HCT116 (cell line): Measurements from ENCODE around the gene APBA3. TPM values are rescaled to one million over a fixed set of nuclear protein-coding genes. Genes with fewer than 3 reads are reported as not detected.

Experiments
- ATAC-seq: fragments of 200-7000 bp; cut with Tn5 transposase; 2 replicates; pipeline ENCODE4 v1.9.1; 2020; ENCODE audit warnings: mild to moderate bottlenecking, moderate library complexity
- BruUV-seq: library from RNA; stranded (reverse); fragments of 400-500 nt; replicated peaks from 2 replicates; lab custom pipeline; 2021; lab: Mats Ljungman, UMichigan
- CTCF ChIA-PET: fragments of 300-600 bp; sonication (Branson Sonifier 250); formaldehyde crosslinking; loops from one replicate; lab custom pipeline; 2021; ENCODE audit warnings: antibody characterized with exemption; lab: Charles Lee
- POLR2A ChIA-PET: fragments of 300-600, 350-600 bp; sonication (Branson Sonifier 250); formaldehyde crosslinking; loops from one replicate; lab custom pipeline; 2021; ENCODE audit warnings: antibody characterized with exemption; lab: Charles Lee
- RAD21 ChIA-PET, 2 experiments: fragments of 300-600 bp; sonication (Branson Sonifier 250); formaldehyde crosslinking; loops; one replicate each; lab custom pipeline; 2023; ENCODE audit warnings: low total read pairs in 2 of 2; ENCODE audit not compliant: uncharacterized antibody in 2 of 2, unreplicated experiment in 2 of 2, low non-redundant PET in 1 of 2; lab: Charles Lee
- DNase-seq: peaks from one replicate; pipeline ENCODE4 v3.0.0-alpha.2; 2010; ENCODE audit warnings: low read depth, low spot score
- H2AFZ ChIP-seq: fragments of 200-600 bp; shearing (Covaris generic), sonication (generic); 2 replicates; pipeline ENCODE4 v1.6.1; 2017; ENCODE audit warnings: low read depth, mixed run types, mixed read lengths, antibody characterized with exemption, low read length; ENCODE audit not compliant: poor library complexity, severe bottlenecking
- H3K27ac ChIP-seq: 2 replicates; pipeline ENCODE4 v1.5.1; 2012; ENCODE audit warnings: low read depth, low read length
- H3K27me3 ChIP-seq: fragments of 200-600 bp; sonication (generic); 2 replicates; pipeline ENCODE4 v1.6.1; 2016; ENCODE audit warnings: mixed run types, low read length, mixed read lengths; ENCODE audit not compliant: insufficient read depth
- H3K36me3 ChIP-seq, 2 experiments: fragments of 200-500 bp in 1 of 2; fragments of 200-600 bp in 1 of 2; sonication (Bioruptor generic) in 1 of 2; sonication (generic) in 1 of 2; 2 replicates each; pipeline versions ENCODE4 v1.5.1 to v1.6.1; 2014 to 2016; ENCODE audit warnings: low read length in 2 of 2, inconsistent platforms in 1 of 2, mixed read lengths in 1 of 2, mixed run types in 1 of 2; ENCODE audit not compliant: insufficient read depth in 2 of 2, control insufficient read depth in 1 of 2
- H3K4me1 ChIP-seq, 2 experiments: fragments of 200-600 bp in 1 of 2; sonication (generic) in 1 of 2; 2 replicates each; pipeline versions ENCODE4 v1.5.1 to v1.6.1; 2012 to 2017; ENCODE audit warnings: low read length in 2 of 2, inconsistent platforms in 1 of 2, mild to moderate bottlenecking in 1 of 2, mixed read lengths in 1 of 2, mixed run types in 1 of 2, moderate library complexity in 1 of 2; ENCODE audit not compliant: insufficient read depth in 2 of 2, control insufficient read depth in 1 of 2
- H3K4me2 ChIP-seq: fragments of 200-600 bp; sonication (generic); 2 replicates; pipeline ENCODE4 v1.6.1; 2017; ENCODE audit warnings: mixed run types, low read length, mixed read lengths
- H3K4me3 ChIP-seq, 2 experiments: fragments of 200-600 bp in 1 of 2; sonication (generic) in 1 of 2; replicated peaks in 1 of 2; 2 replicates each; pipeline ENCODE4 v1.5.1; 2011 to 2016; ENCODE audit warnings: low read length in 2 of 2, control low read depth in 1 of 2, low read depth in 1 of 2, mild to moderate bottlenecking in 1 of 2, mixed read lengths in 1 of 2, mixed run types in 1 of 2
- H3K79me2 ChIP-seq: fragments of 200-600 bp; sonication (generic); 2 replicates; pipeline ENCODE4 v1.6.1; 2017; ENCODE audit warnings: mild to moderate bottlenecking, mixed run types, low read length, moderate library complexity, mixed read lengths; ENCODE audit not compliant: insufficient read depth
- H3K9ac ChIP-seq: fragments of 200-600 bp; sonication (generic); 2 replicates; pipeline ENCODE4 v1.6.1; 2016; ENCODE audit warnings: low read length, mixed read lengths
- H3K9me2 ChIP-seq: fragments of 200-600 bp; sonication (generic), shearing (Covaris generic); 2 replicates; pipeline ENCODE4 v1.6.1; 2017; ENCODE audit warnings: mixed run types, mild to moderate bottlenecking, moderate library complexity; ENCODE audit not compliant: insufficient read depth
- H3K9me3 ChIP-seq, 2 experiments: fragments of 200-500 bp in 1 of 2; fragments of 200-600 bp in 1 of 2; sonication (Bioruptor generic) in 1 of 2; sonication (generic) in 1 of 2; 2 replicates each; pipeline ENCODE4 v1.6.1; 2014 to 2017; ENCODE audit warnings: low read length in 2 of 2, mixed read lengths in 2 of 2, inconsistent platforms in 1 of 2, low read depth in 1 of 2, mild to moderate bottlenecking in 1 of 2, mixed run types in 1 of 2, moderate library complexity in 1 of 2; ENCODE audit not compliant: control insufficient read depth in 1 of 2, insufficient read depth in 1 of 2
- H4K20me1 ChIP-seq: fragments of 200-600 bp; sonication (generic), shearing (Covaris generic); 2 replicates; pipeline ENCODE4 v1.6.1; 2017; ENCODE audit warnings: mixed run types, mild to moderate bottlenecking, moderate library complexity; ENCODE audit not compliant: insufficient read depth
- CBX3 ChIP-seq: IDR thresholded peaks from 2 replicates; pipeline ENCODE4 v1.6.1; 2012; ENCODE audit warnings: low read depth
- ELF1 ChIP-seq: IDR thresholded peaks from 2 replicates; pipeline ENCODE4 v1.6.1; 2012; ENCODE audit warnings: low read depth, borderline replicate concordance
- EZH2 ChIP-seq: fragments of 200-600 bp; sonication (generic); IDR thresholded peaks from 2 replicates; pipeline ENCODE4 v1.6.1; 2017; ENCODE audit warnings: antibody characterized with exemption, mixed run types
- FOSL1 ChIP-seq: IDR thresholded peaks from 2 replicates; pipeline ENCODE4 v1.6.1; 2012; ENCODE audit warnings: low read depth
- POLR2A ChIP-seq: IDR thresholded peaks from 2 replicates; pipeline ENCODE4 v1.7.0; 2011; ENCODE audit warnings: borderline replicate concordance; ENCODE audit not compliant: insufficient read depth, insufficient read length; ENCODE audit errors: extremely low read depth
- POLR2AphosphoS5 ChIP-seq: IDR thresholded peaks from 2 replicates; pipeline ENCODE4 v1.6.1; 2011; ENCODE audit warnings: mild to moderate bottlenecking, low read depth, low read length, moderate library complexity
- RAD21 ChIP-seq: IDR thresholded peaks from 2 replicates; pipeline ENCODE4 v1.6.1; 2012; ENCODE audit warnings: low read depth, mild to moderate bottlenecking
- TCF7L2 ChIP-seq: IDR thresholded peaks from 2 replicates; pipeline ENCODE4 v1.7.0; 2011; ENCODE audit warnings: borderline replicate concordance, inconsistent platforms; ENCODE audit not compliant: insufficient read depth, insufficient read length; ENCODE audit errors: extremely low read depth
- YY1 ChIP-seq: IDR thresholded peaks from 2 replicates; pipeline ENCODE4 v1.6.1; 2011; ENCODE audit warnings: low read length, low read depth, moderate library complexity, mild to moderate bottlenecking; ENCODE audit not compliant: insufficient replicate concordance; ENCODE audit errors: extremely low read depth
- ZFX ChIP-seq: fragments of 450-650 bp; IDR thresholded peaks from 2 replicates; pipeline ENCODE4 v1.6.1; 2017
- ZNF274 ChIP-seq: fragments of 200-500 bp; sonication (Bioruptor generic); IDR thresholded peaks from 2 replicates; pipeline ENCODE4 v1.6.1; 2014; ENCODE audit warnings: mild to moderate bottlenecking, low read depth, low read length, inconsistent platforms
- intact Hi-C: fragments of 100-400 bp; cut with micrococcal nuclease; formaldehyde crosslinking; loops from 2 replicates; pipeline ENCODE4 v1.10.0; 2022
- total RNA-seq: library from RNA; stranded (reverse); gene quantifications from one replicate; pipeline ENCODE4 v1.2.1, GENCODE V29; 2021; ENCODE audit not compliant: unreplicated experiment
- TF ChIP-seq, protein P1 (sequence below): IDR thresholded peaks from 2 replicates; pipeline ENCODE4 v1.6.1; 2012
- TF ChIP-seq, protein P2 (sequence below): IDR thresholded peaks from 2 replicates; pipeline ENCODE4 v1.6.1; 2011; ENCODE audit warnings: mild to moderate bottlenecking, low read length, moderate library complexity; ENCODE audit not compliant: insufficient replicate concordance; ENCODE audit errors: extremely low read depth
- TF ChIP-seq, protein P3 (sequence below): IDR thresholded peaks from 2 replicates; pipeline ENCODE4 v1.6.1; 2012
- TF ChIP-seq, protein P4 (sequence below), 3 experiments: fragments of 200-600 bp in 1 of 3; sonication (generic) in 1 of 3; IDR thresholded peaks in 2 of 3; conservative IDR thresholded peaks in 1 of 3; 2 replicates each; pipeline ENCODE4 v1.5.1; 2012 to 2017; ENCODE audit warnings: low read depth in 2 of 3, low read length in 2 of 3, antibody characterized with exemption in 1 of 3, borderline replicate concordance in 1 of 3, control low read depth in 1 of 3, mild to moderate bottlenecking in 1 of 3, mixed read lengths in 1 of 3, mixed run types in 1 of 3, moderate library complexity in 1 of 3; ENCODE audit not compliant: insufficient read depth in 1 of 3

Gene APBA3
- total RNA-seq, 1 experiment from 2014 or later, result 29.5 TPM

DNA sequence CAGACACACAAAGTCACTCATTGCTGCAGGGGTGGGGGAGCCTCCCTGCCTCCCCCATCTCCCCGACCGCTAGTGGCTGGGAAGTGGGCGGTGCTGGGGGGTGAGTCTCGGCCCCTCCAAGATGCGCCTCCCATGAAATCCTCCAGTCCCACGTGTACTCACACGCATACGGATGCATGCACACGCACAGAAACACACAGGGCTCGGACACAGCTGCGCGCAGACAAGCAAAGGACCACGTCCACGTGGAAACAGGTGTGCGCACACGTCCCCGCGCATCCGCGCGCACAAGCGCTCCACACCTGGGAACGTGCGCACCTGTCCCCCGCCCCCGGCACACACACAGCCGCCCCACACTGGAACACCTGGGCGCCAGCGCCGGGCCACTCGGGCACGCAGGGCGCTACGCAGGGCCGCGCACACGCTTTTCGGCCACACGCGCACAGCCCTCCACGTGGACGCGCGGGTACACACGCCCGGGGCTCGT, 24.0 kb upstream of the APBA3 start:
- H3K36me3 ChIP-seq, result no peaks in the 10 kb centered on the region
- CTCF ChIA-PET, result no interaction called here
- intact Hi-C loops, result no loop called here
- POLR2A ChIA-PET, result no interaction called here
- no peaks in the 10 kb centered on the region for H3K4me1 ChIP-seq
- no peak for ATAC-seq
- BruUV-seq, result no TSS peak
- no peaks in the 10 kb centered on the region for H3K79me2 ChIP-seq
- peaks cover 9 to 21% of the 10 kb centered on the region in 2 experiments; a peak in 3 of 4 replicates for H3K9me3 ChIP-seq
- no peaks in the 10 kb centered on the region for H3K27me3 ChIP-seq
- RAD21 ChIA-PET, result no interaction called here
- TF ChIP-seq POLR2A (no peak), EZH2 (no peak)
- no peak overlapping the region for H3K27ac ChIP-seq
- no peaks in the 10 kb centered on the region for H4K20me1 ChIP-seq
- no peak for DNase-seq
- H3K4me2 ChIP-seq, result no peak overlapping the region
- H2AFZ ChIP-seq, result no peak overlapping the region
- H3K4me3 ChIP-seq, result no peak overlapping the region
- H3K9me2 ChIP-seq, result no peaks in the 10 kb centered on the region
- no peak overlapping the region for H3K9ac ChIP-seq

DNA sequence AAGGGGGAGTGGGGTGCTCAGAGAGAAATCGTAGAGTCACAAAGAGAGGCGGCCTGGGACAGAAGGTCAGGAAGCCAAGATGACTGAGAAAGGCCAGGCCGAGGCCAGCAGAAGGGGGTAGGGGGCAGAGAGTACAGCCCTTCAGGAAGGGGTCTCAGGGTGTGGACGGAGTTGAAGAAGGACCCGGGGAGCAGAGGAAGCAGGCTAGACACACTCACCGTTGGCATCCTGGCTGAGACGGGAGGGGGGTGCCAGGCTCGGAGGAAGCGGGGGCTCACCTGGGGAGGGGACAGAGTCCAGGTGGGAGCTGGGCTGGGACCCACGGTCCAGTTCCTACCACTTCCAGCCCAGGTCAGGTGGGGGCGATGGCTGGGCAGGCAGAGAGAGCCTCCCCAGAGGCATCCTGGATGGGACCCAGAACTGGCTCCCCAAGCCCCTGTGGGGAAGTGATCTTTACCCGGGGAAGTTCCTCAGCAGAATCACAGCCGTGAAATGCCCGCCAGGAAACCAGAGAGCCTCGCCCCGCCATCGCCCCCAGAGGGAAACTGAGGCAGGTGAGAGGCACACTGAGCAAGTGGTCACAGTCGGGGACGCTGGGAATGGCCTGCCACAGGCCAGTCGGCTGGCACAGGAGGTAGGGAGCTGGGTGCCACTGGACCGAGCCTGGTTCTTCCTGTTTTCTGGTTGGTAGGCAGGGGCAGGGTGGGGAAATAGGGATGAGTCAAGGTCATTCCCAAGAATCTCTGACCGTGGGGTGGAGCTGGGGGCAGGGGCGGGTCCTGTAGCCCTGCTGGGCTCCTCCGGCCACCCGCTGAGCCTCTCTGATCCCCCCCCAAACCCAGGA, 23.3 kb upstream of the APBA3 start:
- intact Hi-C loops, result no loop called here
- ATAC-seq (peak; percentile 39; the same call in 1 of the 2 replicates), DNase-seq (no peak)
- Histone ChIP-seq H3K4me3 (no peak overlapping the region), H4K20me1 (no peaks in the 10 kb centered on the region), H3K79me2 (no peaks in the 10 kb centered on the region), H3K9me2 (no peaks in the 10 kb centered on the region), H3K9me3 (peaks cover 9 to 21% of the 10 kb centered on the region in 2 experiments; a peak in 3 of 4 replicates), H3K4me1 (no peaks in the 10 kb centered on the region), H3K27ac (no peak overlapping the region), H3K9ac (no peak overlapping the region), H2AFZ (no peak overlapping the region), H3K4me2 (no peak overlapping the region), H3K36me3 (no peaks in the 10 kb centered on the region), H3K27me3 (no peaks in the 10 kb centered on the region)
- RAD21 ChIA-PET, result no interaction called here
- no TSS peak for BruUV-seq
- POLR2A ChIA-PET, result no interaction called here
- CTCF ChIA-PET, result no interaction called here
- TF ChIP-seq, protein P1, sequence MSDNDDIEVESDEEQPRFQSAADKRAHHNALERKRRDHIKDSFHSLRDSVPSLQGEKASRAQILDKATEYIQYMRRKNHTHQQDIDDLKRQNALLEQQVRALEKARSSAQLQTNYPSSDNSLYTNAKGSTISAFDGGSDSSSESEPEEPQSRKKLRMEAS, result no peak
- TF ChIP-seq, protein P2, sequence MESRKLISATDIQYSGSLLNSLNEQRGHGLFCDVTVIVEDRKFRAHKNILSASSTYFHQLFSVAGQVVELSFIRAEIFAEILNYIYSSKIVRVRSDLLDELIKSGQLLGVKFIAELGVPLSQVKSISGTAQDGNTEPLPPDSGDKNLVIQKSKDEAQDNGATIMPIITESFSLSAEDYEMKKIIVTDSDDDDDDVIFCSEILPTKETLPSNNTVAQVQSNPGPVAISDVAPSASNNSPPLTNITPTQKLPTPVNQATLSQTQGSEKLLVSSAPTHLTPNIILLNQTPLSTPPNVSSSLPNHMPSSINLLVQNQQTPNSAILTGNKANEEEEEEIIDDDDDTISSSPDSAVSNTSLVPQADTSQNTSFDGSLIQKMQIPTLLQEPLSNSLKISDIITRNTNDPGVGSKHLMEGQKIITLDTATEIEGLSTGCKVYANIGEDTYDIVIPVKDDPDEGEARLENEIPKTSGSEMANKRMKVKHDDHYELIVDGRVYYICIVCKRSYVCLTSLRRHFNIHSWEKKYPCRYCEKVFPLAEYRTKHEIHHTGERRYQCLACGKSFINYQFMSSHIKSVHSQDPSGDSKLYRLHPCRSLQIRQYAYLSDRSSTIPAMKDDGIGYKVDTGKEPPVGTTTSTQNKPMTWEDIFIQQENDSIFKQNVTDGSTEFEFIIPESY, result no peak
- TF ChIP-seq, protein P3, sequence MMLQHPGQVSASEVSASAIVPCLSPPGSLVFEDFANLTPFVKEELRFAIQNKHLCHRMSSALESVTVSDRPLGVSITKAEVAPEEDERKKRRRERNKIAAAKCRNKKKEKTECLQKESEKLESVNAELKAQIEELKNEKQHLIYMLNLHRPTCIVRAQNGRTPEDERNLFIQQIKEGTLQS, result no peak
- no peak for TF ChIP-seq RAD21
- no peak for TF ChIP-seq ZFX
- TF ChIP-seq TCF7L2, result no peak
- TF ChIP-seq CBX3, result no peak
- TF ChIP-seq POLR2AphosphoS5, result no peak
- no peak for TF ChIP-seq YY1
- no peak for TF ChIP-seq ZNF274
- no peak for TF ChIP-seq ELF1
- TF ChIP-seq, protein P4, sequence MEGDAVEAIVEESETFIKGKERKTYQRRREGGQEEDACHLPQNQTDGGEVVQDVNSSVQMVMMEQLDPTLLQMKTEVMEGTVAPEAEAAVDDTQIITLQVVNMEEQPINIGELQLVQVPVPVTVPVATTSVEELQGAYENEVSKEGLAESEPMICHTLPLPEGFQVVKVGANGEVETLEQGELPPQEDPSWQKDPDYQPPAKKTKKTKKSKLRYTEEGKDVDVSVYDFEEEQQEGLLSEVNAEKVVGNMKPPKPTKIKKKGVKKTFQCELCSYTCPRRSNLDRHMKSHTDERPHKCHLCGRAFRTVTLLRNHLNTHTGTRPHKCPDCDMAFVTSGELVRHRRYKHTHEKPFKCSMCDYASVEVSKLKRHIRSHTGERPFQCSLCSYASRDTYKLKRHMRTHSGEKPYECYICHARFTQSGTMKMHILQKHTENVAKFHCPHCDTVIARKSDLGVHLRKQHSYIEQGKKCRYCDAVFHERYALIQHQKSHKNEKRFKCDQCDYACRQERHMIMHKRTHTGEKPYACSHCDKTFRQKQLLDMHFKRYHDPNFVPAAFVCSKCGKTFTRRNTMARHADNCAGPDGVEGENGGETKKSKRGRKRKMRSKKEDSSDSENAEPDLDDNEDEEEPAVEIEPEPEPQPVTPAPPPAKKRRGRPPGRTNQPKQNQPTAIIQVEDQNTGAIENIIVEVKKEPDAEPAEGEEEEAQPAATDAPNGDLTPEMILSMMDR (IDR thresholded peaks at IDR 0.05 in 2 of 3, conservative IDR thresholded peaks at IDR 0.05 in 1 of 3; ENCODE audit: borderline replicate concordance in 1 of 3, insufficient read depth in 1 of 3, low read depth in 2 of 3, low read length in 2 of 3), result no peak
- TF ChIP-seq FOSL1, result no peak
